Measurements from ENCODE around the gene PARS2. TPM values are rescaled to one million over a fixed set of nuclear protein-coding genes. Genes with fewer than 3 reads are reported as not detected.

Gene PARS2
- total and polyA plus RNA-seq, 4 donors: 1.3 to 4.3 (median 2.7) TPM

- Histone ChIP-seq H3K9me3 (ENCODE audit: control insufficient read depth in 4 of 4, insufficient read depth in 3 of 4, low read length in 3 of 4) (no peaks in the 10 kb centered on the region), H3K9ac (ENCODE audit: insufficient read depth in 1 of 2, low read length in 2 of 2) (no peak overlapping the region), H3K4me1 (ENCODE audit: control insufficient read depth in 5 of 5, insufficient read depth in 5 of 5, low read length in 5 of 5) (peaks cover 0 to 3% (median 0%) of the 10 kb centered on the region in 5 donors), H3K36me3 (ENCODE audit: control insufficient read depth in 4 of 4, insufficient read depth in 4 of 4, low read length in 4 of 4) (peaks cover 3 to 26% (median 15%) of the 10 kb centered on the region in 4 donors), H3K27ac (ENCODE audit: low read depth in 1 of 2, low read length in 1 of 2) (no peak overlapping the region), H3K27me3 (ENCODE audit: control insufficient read depth in 3 of 3, insufficient read depth in 3 of 3, low read length in 2 of 3) (no peaks in the 10 kb centered on the region), H3K4me3 (no peak overlapping the region)
- no peak for DNase-seq
- no peak for TF ChIP-seq CTCF (IDR thresholded peaks at IDR 0.05; ENCODE audit: control extremely low read depth, extremely low read depth)
- WGBS, 2 donors: 98 to 99% methylated on average over 4 of the region's 4 CpGs
- ATAC-seq (ENCODE audit: insufficient read depth, low FRiP score): no peak
These were observed 18.5 kb downstream of the PARS2 start for GRCh38 chr1:54745864-54746263.

DNA sequence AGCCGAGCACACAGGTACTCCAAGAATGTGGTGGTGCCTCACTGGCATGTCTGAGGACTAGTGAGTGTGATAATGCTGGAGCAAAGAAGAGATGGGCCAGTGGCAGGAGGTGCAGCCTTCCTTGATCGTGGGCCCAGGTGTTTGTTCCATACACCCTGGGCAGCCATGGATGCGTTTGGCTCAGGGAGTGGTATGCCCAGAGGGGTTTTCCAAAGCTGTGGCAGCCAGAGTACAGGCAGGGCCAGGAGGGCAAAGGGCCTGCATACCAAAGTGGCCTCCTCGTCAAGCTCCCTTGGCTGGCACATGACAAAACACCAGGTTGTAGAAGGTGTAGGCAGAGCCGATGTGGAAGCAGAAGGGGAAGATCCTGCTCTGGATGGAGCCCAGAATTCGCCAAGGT is 19.0 kb downstream of the PARS2 start:
- Histone ChIP-seq H3K36me3 (ENCODE audit: control insufficient read depth in 4 of 4, insufficient read depth in 4 of 4, low read length in 4 of 4) (peaks cover 3 to 31% (median 17%) of the 10 kb centered on the region in 4 donors), H3K4me3 (no peak overlapping the region), H3K27ac (ENCODE audit: low read depth in 1 of 2, low read length in 1 of 2) (no peak overlapping the region), H3K9me3 (ENCODE audit: control insufficient read depth in 4 of 4, insufficient read depth in 3 of 4, low read length in 3 of 4) (no peaks in the 10 kb centered on the region), H3K4me1 (ENCODE audit: control insufficient read depth in 5 of 5, insufficient read depth in 5 of 5, low read length in 5 of 5) (peaks cover 0 to 3% (median 0%) of the 10 kb centered on the region in 5 donors), H3K27me3 (ENCODE audit: control insufficient read depth in 3 of 3, insufficient read depth in 3 of 3, low read length in 2 of 3) (no peaks in the 10 kb centered on the region), H3K9ac (ENCODE audit: insufficient read depth in 1 of 2, low read length in 2 of 2) (no peak overlapping the region)
- no peak for TF ChIP-seq CTCF (IDR thresholded peaks at IDR 0.05; ENCODE audit: control extremely low read depth, extremely low read depth)
- no peak for ATAC-seq (ENCODE audit: insufficient read depth, low FRiP score)
- WGBS, 2 donors: 88 to 90% methylated on average over 6 of the region's 6 CpGs
- no peak for DNase-seq

DNA sequence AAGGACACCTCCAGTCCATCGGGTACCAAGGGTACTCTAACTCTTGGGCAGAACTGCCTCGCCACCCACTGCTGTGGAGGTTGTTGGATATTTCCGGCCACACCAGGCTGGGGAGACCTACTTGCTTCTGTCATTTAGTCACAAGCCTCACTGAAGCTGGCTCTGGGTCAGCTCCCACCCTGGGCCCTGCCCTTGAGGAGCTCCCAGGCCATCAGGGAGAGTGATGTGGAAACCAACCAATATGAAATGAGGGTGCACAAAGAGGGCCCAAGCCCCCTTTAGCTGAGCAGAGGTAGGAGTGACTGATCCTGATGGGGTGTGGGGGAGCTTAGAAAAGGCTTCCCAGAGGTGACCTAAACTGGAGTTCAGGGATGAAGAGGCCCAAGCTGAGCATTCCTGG is 19.6 kb downstream of the PARS2 start:
- H3K9ac ChIP-seq (ENCODE audit: insufficient read depth in 1 of 2, low read length in 2 of 2): no peak overlapping the region
- 91 to 96% methylated on average over 3 of the region's 3 CpGs for WGBS, 2 donors
- H3K9me3 ChIP-seq (ENCODE audit: control insufficient read depth in 4 of 4, insufficient read depth in 3 of 4, low read length in 3 of 4): no peaks in the 10 kb centered on the region
- peaks cover 7 to 35% (median 22%) of the 10 kb centered on the region in 4 donors for H3K36me3 ChIP-seq (ENCODE audit: control insufficient read depth in 4 of 4, insufficient read depth in 4 of 4, low read length in 4 of 4)
- no peak overlapping the region for H3K4me3 ChIP-seq
- peaks cover 0 to 3% (median 0%) of the 10 kb centered on the region in 5 donors for H3K4me1 ChIP-seq (ENCODE audit: control insufficient read depth in 5 of 5, insufficient read depth in 5 of 5, low read length in 5 of 5)
- TF ChIP-seq CTCF (IDR thresholded peaks at IDR 0.05; ENCODE audit: control extremely low read depth, extremely low read depth): no peak
- ATAC-seq (ENCODE audit: insufficient read depth, low FRiP score): no peak
- no peaks in the 10 kb centered on the region for H3K27me3 ChIP-seq (ENCODE audit: control insufficient read depth in 3 of 3, insufficient read depth in 3 of 3, low read length in 2 of 3)
- no peak overlapping the region for H3K27ac ChIP-seq (ENCODE audit: low read depth in 1 of 2, low read length in 1 of 2)
- DNase-seq: no peak

Measured in lung (tissue), 12 donors.